Measurements from ENCODE around the gene MSTO1. TPM values are rescaled to one million over a fixed set of nuclear protein-coding genes. Genes with fewer than 3 reads are reported as not detected.
"Not testable (repeated sequence)": the region's sequence is repeated elsewhere in the genome, so short reads cannot be mapped to it uniquely, and the experiment has no call there.

The MSTO1 gene
- polyA plus RNA-seq, 1 donor from 2014 or later = 53.8 TPM

GRCh38 chr1:155640367-155640766 lies 30.3 kb downstream of the MSTO1 start:
- Histone ChIP-seq H3K9ac (ENCODE audit: low read length) (no peak overlapping the region), H3K27me3 (ENCODE audit: insufficient read depth, low read depth, low read length) (no peaks in the 10 kb centered on the region), H3K79me2 (replicated peaks; ENCODE audit: insufficient read depth, low read length) (no peaks in the 10 kb centered on the region), H3K27ac (ENCODE audit: low read length) (no peak overlapping the region), H3K9me3 (ENCODE audit: low read length) (peaks cover 10% of the 10 kb centered on the region), H3K36me3 (ENCODE audit: insufficient read depth, low read length) (no peaks in the 10 kb centered on the region), H3F3A (ENCODE audit: insufficient read depth, low read length, poor library complexity, severe bottlenecking) (no peaks in the 10 kb centered on the region), H3K4me2 (ENCODE audit: low read length) (no peak overlapping the region), H4K20me1 (ENCODE audit: insufficient read depth) (no peaks in the 10 kb centered on the region), H2AFZ (ENCODE audit: low read depth, low read length) (no peak overlapping the region), H3K9me2 (ENCODE audit: insufficient read depth, low read length) (no peaks in the 10 kb centered on the region), H3K4me3 (ENCODE audit: low read length) (no peak overlapping the region)
- TF ChIP-seq SMC3 (conservative IDR thresholded peaks at IDR 0.05; ENCODE audit: poor library complexity) (no peak), POLR2AphosphoS5 (IDR thresholded peaks at IDR 0.05) (no peak), CTCF (IDR thresholded peaks at IDR 0.05; ENCODE audit: poor library complexity, severe bottlenecking) (no peak), EP300 (conservative IDR thresholded peaks at IDR 0.05; ENCODE audit: poor library complexity, severe bottlenecking) (no peak), EZH2 (IDR thresholded peaks at IDR 0.05; ENCODE audit: borderline replicate concordance, insufficient read depth, low read length, poor library complexity, severe bottlenecking) (no peak), REST (IDR thresholded peaks at IDR 0.05; ENCODE audit: borderline replicate concordance) (no peak), MXI1 (conservative IDR thresholded peaks at IDR 0.05; ENCODE audit: poor library complexity, severe bottlenecking) (no peak), RAD21 (conservative IDR thresholded peaks at IDR 0.05) (no peak)

- H3K27me3 ChIP-seq (ENCODE audit: insufficient read depth, low read depth, low read length); H3K4me2 ChIP-seq (ENCODE audit: low read length); H3K9me2 ChIP-seq (ENCODE audit: insufficient read depth, low read length); H3F3A ChIP-seq (ENCODE audit: insufficient read depth, low read length, poor library complexity, severe bottlenecking); H3K36me3 ChIP-seq (ENCODE audit: insufficient read depth, low read length); H4K20me1 ChIP-seq (ENCODE audit: insufficient read depth); H2AFZ ChIP-seq (ENCODE audit: low read depth, low read length); H3K27ac ChIP-seq (ENCODE audit: low read length); H3K79me2 ChIP-seq (replicated peaks; ENCODE audit: insufficient read depth, low read length); H3K9ac ChIP-seq (ENCODE audit: low read length); H3K4me3 ChIP-seq (ENCODE audit: low read length): not testable (repeated sequence)
- peaks cover 10% of the 10 kb centered on the region for H3K9me3 ChIP-seq (ENCODE audit: low read length)
Observed at GRCh38 chr1:155642559-155643180, 32.7 kb downstream of the MSTO1 start.

- Histone ChIP-seq H3K27ac (ENCODE audit: low read length) (no peak overlapping the region), H3K9me2 (ENCODE audit: insufficient read depth, low read length) (no peaks in the 10 kb centered on the region), H4K20me1 (ENCODE audit: insufficient read depth) (no peaks in the 10 kb centered on the region), H3K9me3 (ENCODE audit: low read length) (peaks cover 10% of the 10 kb centered on the region), H3K9ac (ENCODE audit: low read length) (no peak overlapping the region), H3K36me3 (ENCODE audit: insufficient read depth, low read length) (no peaks in the 10 kb centered on the region), H3K4me3 (ENCODE audit: low read length) (no peak overlapping the region), H3F3A (ENCODE audit: insufficient read depth, low read length, poor library complexity, severe bottlenecking) (no peaks in the 10 kb centered on the region), H2AFZ (ENCODE audit: low read depth, low read length) (no peak overlapping the region), H3K79me2 (replicated peaks; ENCODE audit: insufficient read depth, low read length) (no peaks in the 10 kb centered on the region), H3K4me2 (ENCODE audit: low read length) (no peak overlapping the region), H3K27me3 (ENCODE audit: insufficient read depth, low read depth, low read length) (no peaks in the 10 kb centered on the region)
- no peak for TF ChIP-seq EZH2 (IDR thresholded peaks at IDR 0.05; ENCODE audit: borderline replicate concordance, insufficient read depth, low read length, poor library complexity, severe bottlenecking)
- no peak for TF ChIP-seq SMC3 (conservative IDR thresholded peaks at IDR 0.05; ENCODE audit: poor library complexity)
- no peak for TF ChIP-seq CTCF (IDR thresholded peaks at IDR 0.05; ENCODE audit: poor library complexity, severe bottlenecking)
- no peak for TF ChIP-seq POLR2AphosphoS5 (IDR thresholded peaks at IDR 0.05)
- TF ChIP-seq EP300 (conservative IDR thresholded peaks at IDR 0.05; ENCODE audit: poor library complexity, severe bottlenecking) = no peak
Observed at GRCh38 chr1:155643230-155643629, 33.2 kb downstream of the MSTO1 start.
